H1 (cell line): ENCODE measurements around the gene ULK3. TPM values are rescaled to one million over a fixed set of nuclear protein-coding genes. Genes with fewer than 3 reads are reported as not detected.

Experiments
- CTCF ChIA-PET: fragments of 300-600 bp; sonication (Branson Sonifier 250); formaldehyde crosslinking; loops from one replicate; lab custom pipeline; 2021; ENCODE audit not compliant: partially characterized antibody; lab: Charles Lee
- POLR2A ChIA-PET: fragments of 300-600 bp; sonication (Branson Sonifier 250); formaldehyde crosslinking; loops from one replicate; lab custom pipeline; 2021; ENCODE audit warnings: inconsistent platforms; ENCODE audit not compliant: partially characterized antibody; lab: Charles Lee
- DNase-seq, 2 experiments: peaks; one replicate each; pipeline versions ENCODE4 v3.0.0 to v3.0.0-alpha.2; 2010 to 2022; ENCODE audit warnings: low spot score in 2 of 2, low read depth in 1 of 2, mixed read lengths in 1 of 2
- FAIRE-seq: peaks from 2 replicates; lab custom pipeline; 2011; peaks lifted over from hg19 to GRCh38; lab: Jason Lieb, UNC
- H2AFZ ChIP-seq: 2 replicates; pipeline ENCODE4 v1.8.1; 2012; ENCODE audit warnings: low read length, inconsistent platforms
- H2AK5ac ChIP-seq: 2 replicates; pipeline ENCODE4 v1.6.1; 2013; ENCODE audit warnings: low read depth, low read length
- H2BK120ac ChIP-seq: replicated peaks from 2 replicates; pipeline ENCODE3; 2013; ENCODE audit warnings: low read depth, low read length, inconsistent platforms
- H2BK12ac ChIP-seq: 2 replicates; pipeline ENCODE4 v1.6.1; 2013; ENCODE audit warnings: low read depth, low read length
- H2BK15ac ChIP-seq: 2 replicates; pipeline ENCODE4 v1.6.1; 2013; ENCODE audit warnings: low read length
- H2BK20ac ChIP-seq: 2 replicates; pipeline ENCODE4 v1.6.1; 2013; ENCODE audit warnings: low read length
- H2BK5ac ChIP-seq: 2 replicates; pipeline ENCODE4 v1.6.1; 2013; ENCODE audit warnings: low read depth, low read length
- H3K14ac ChIP-seq: 2 replicates; pipeline ENCODE4 v1.6.1; 2013; ENCODE audit warnings: inconsistent platforms; ENCODE audit not compliant: insufficient read length
- H3K18ac ChIP-seq: 2 replicates; pipeline ENCODE4 v1.6.1; 2013; ENCODE audit warnings: low read length; ENCODE audit errors: extremely low read depth
- H3K23ac ChIP-seq: 2 replicates; pipeline ENCODE4 v1.6.1; 2013; ENCODE audit warnings: inconsistent platforms; ENCODE audit not compliant: insufficient read length
- H3K23me2 ChIP-seq: 2 replicates; pipeline ENCODE4 v1.6.1; 2013; ENCODE audit warnings: low read depth, low read length
- H3K27ac ChIP-seq: 2 replicates; pipeline ENCODE4 v1.6.1; 2011; ENCODE audit warnings: low read depth, low read length, inconsistent platforms
- H3K27me3 ChIP-seq, 4 experiments: replicated peaks in 1 of 4; 1 replicate in 1 of 4; 2 replicates in 3 of 4; pipeline versions ENCODE4 v1.6.1 to v1.8.1; 2011 to 2013; ENCODE audit warnings: low read length in 3 of 4, mild to moderate bottlenecking in 3 of 4, inconsistent platforms in 2 of 4, mixed read lengths in 2 of 4, moderate library complexity in 1 of 4; ENCODE audit not compliant: control insufficient read depth in 3 of 4, insufficient read depth in 3 of 4; ENCODE audit errors: extremely low read depth in 1 of 4
- H3K36me3 ChIP-seq, 4 experiments: 2 replicates each; pipeline versions ENCODE4 v1.6.1 to v1.8.1; 2011 to 2013; ENCODE audit warnings: mild to moderate bottlenecking in 4 of 4, low read length in 3 of 4, moderate library complexity in 2 of 4, control low read depth in 1 of 4, inconsistent platforms in 1 of 4; ENCODE audit not compliant: insufficient read depth in 4 of 4, control insufficient read depth in 2 of 4
- H3K4ac ChIP-seq: replicated peaks from 2 replicates; pipeline ENCODE3; 2013; ENCODE audit warnings: low read length, low read depth, mixed read lengths, inconsistent platforms; ENCODE audit not compliant: insufficient read length
- H3K4me1 ChIP-seq, 4 experiments: replicated peaks in 1 of 4; 1 replicate in 1 of 4; 2 replicates in 3 of 4; pipeline versions ENCODE4 v1.6.1 to v1.8.1; 2011 to 2013; ENCODE audit warnings: low read length in 3 of 4, inconsistent platforms in 2 of 4, mixed read lengths in 1 of 4; ENCODE audit not compliant: insufficient read depth in 4 of 4, control insufficient read depth in 3 of 4
- H3K4me2 ChIP-seq, 2 experiments: 2 replicates each; pipeline versions ENCODE4 v1.6.1 to v1.8.1; 2011 to 2013; ENCODE audit warnings: low read depth in 2 of 2, low read length in 2 of 2, control low read depth in 1 of 2, inconsistent platforms in 1 of 2, mild to moderate bottlenecking in 1 of 2; ENCODE audit not compliant: insufficient read depth in 1 of 2
- H3K4me3 ChIP-seq, 4 experiments: fragments of 200-600, 300-600 bp in 1 of 4; sonication (generic), shearing (Covaris generic), sonication (Bioruptor Twin) in 1 of 4; 2 replicates each; pipeline versions ENCODE4 v1.5.1 to v1.8.1; 2011 to 2016; ENCODE audit warnings: low read length in 4 of 4, low read depth in 3 of 4, control low read depth in 2 of 4, inconsistent platforms in 2 of 4, mild to moderate bottlenecking in 2 of 4, mixed read lengths in 1 of 4, moderate library complexity in 1 of 4; ENCODE audit not compliant: insufficient read depth in 2 of 4; ENCODE audit errors: extremely low read depth in 1 of 4
- H3K56ac ChIP-seq: replicated peaks from 2 replicates; pipeline ENCODE3; 2013; ENCODE audit warnings: low read depth, mild to moderate bottlenecking, mixed read lengths, low read length, inconsistent platforms; ENCODE audit not compliant: insufficient read length
- H3K79me1 ChIP-seq: 2 replicates; pipeline ENCODE4 v1.6.1; 2013; ENCODE audit warnings: low read depth, low read length, control low read depth
- H3K79me2 ChIP-seq, 2 experiments: 2 replicates each; pipeline versions ENCODE4 v1.6.1 to v1.8.1; 2012 to 2013; ENCODE audit warnings: low read length in 2 of 2, mild to moderate bottlenecking in 2 of 2, inconsistent platforms in 1 of 2; ENCODE audit not compliant: insufficient read depth in 2 of 2, control insufficient read depth in 1 of 2
- H3K9ac ChIP-seq, 4 experiments: replicated peaks in 1 of 4; 1 replicate in 1 of 4; 2 replicates in 3 of 4; pipeline versions ENCODE4 v1.6.1 to v1.8.1; 2011 to 2013; ENCODE audit warnings: low read depth in 3 of 4, low read length in 3 of 4, control low read depth in 2 of 4, mild to moderate bottlenecking in 2 of 4, moderate library complexity in 2 of 4, inconsistent platforms in 1 of 4; ENCODE audit errors: extremely low read depth in 1 of 4
- H3K9me3 ChIP-seq, 2 experiments: 2 replicates each; pipeline versions ENCODE4 v1.6.1 to v1.8.1; 2012 to 2013; ENCODE audit warnings: mild to moderate bottlenecking in 2 of 2, moderate library complexity in 2 of 2, control low read depth in 1 of 2, inconsistent platforms in 1 of 2, low read depth in 1 of 2, low read length in 1 of 2, mixed read lengths in 1 of 2; ENCODE audit not compliant: insufficient read depth in 2 of 2
- H4K20me1 ChIP-seq, 2 experiments: replicated peaks in 1 of 2; 2 replicates each; pipeline versions ENCODE3 to v1.8.1; 2011 to 2013; ENCODE audit warnings: inconsistent platforms in 2 of 2, low read length in 2 of 2, mild to moderate bottlenecking in 1 of 2; ENCODE audit not compliant: insufficient read depth in 2 of 2, control insufficient read depth in 1 of 2
- H4K5ac ChIP-seq: 2 replicates; pipeline ENCODE4 v1.6.1; 2013; ENCODE audit warnings: low read length, low read depth, mixed read lengths, inconsistent platforms; ENCODE audit not compliant: insufficient read length
- H4K8ac ChIP-seq: 2 replicates; pipeline ENCODE4 v1.8.0; 2013; ENCODE audit warnings: mild to moderate bottlenecking, moderate library complexity, low read length, inconsistent platforms; ENCODE audit not compliant: insufficient read depth; ENCODE audit errors: extremely low read depth
- H4K91ac ChIP-seq: replicated peaks from 2 replicates; pipeline ENCODE3; 2013; ENCODE audit warnings: low read length, mixed read lengths, inconsistent platforms; ENCODE audit not compliant: insufficient read length
- CHD1 ChIP-seq: IDR thresholded peaks from 2 replicates; pipeline ENCODE4 v1.6.1; 2012; ENCODE audit warnings: low read depth, low read length, improper control_type of control experiment
- EZH2 ChIP-seq: fragments of 200-600 bp; sonication (generic); IDR thresholded peaks from 2 replicates; pipeline ENCODE4 v1.7.1; 2012; ENCODE audit warnings: low read depth, mild to moderate bottlenecking, moderate library complexity, low read length, inconsistent platforms; ENCODE audit not compliant: severe bottlenecking
- FOSL1 ChIP-seq: IDR thresholded peaks from 2 replicates; pipeline ENCODE4 v1.6.1; 2011; ENCODE audit warnings: mild to moderate bottlenecking, low read depth, low read length, moderate library complexity; ENCODE audit not compliant: insufficient read depth
- GTF2F1 ChIP-seq: IDR thresholded peaks from 2 replicates; pipeline ENCODE4 v1.6.1; 2012; ENCODE audit warnings: low read depth, low read length, improper control_type of control experiment, borderline replicate concordance
- HDAC6 ChIP-seq: IDR thresholded peaks from one replicate; pipeline ENCODE4 v1.7.1; 2012; ENCODE audit warnings: low read depth, mild to moderate bottlenecking, inconsistent platforms, low read length, moderate library complexity
- JUN ChIP-seq: IDR thresholded peaks from 2 replicates; pipeline ENCODE4 v1.6.1; 2011; ENCODE audit warnings: low read depth, mild to moderate bottlenecking, improper control_type of control experiment, low read length
- JUND ChIP-seq: IDR thresholded peaks from 2 replicates; pipeline ENCODE4 v1.6.1; 2011; ENCODE audit warnings: mild to moderate bottlenecking, improper control_type of control experiment, low read length
- RXRA ChIP-seq: IDR thresholded peaks from 2 replicates; pipeline ENCODE4 v1.6.1; 2011; ENCODE audit warnings: low read depth, mild to moderate bottlenecking, low read length, moderate library complexity; ENCODE audit not compliant: insufficient read depth
- SP1 ChIP-seq: IDR thresholded peaks from 2 replicates; pipeline ENCODE4 v1.6.1; 2011; ENCODE audit warnings: low read depth, low read length
- USF2 ChIP-seq: IDR thresholded peaks from 2 replicates; pipeline ENCODE4 v1.6.1; 2011; ENCODE audit warnings: low read length, improper control_type of control experiment
- WGBS, 2 experiments: shearing (Covaris generic) in 1 of 2; methylation state at CpG; one replicate each; pipeline versions ENCODE4 v1.1.6 to v1.1.7; 2013 to 2015; ENCODE audit warnings: low lambda C conversion rate in 2 of 2, mixed read lengths in 2 of 2, inconsistent platforms in 1 of 2, low coverage in 1 of 2, missing lambda C conversion rate in 1 of 2; ENCODE audit not compliant: insufficient replicate concordance in 2 of 2, insufficient coverage in 1 of 2, insufficient read length in 1 of 2; ENCODE audit errors: extremely low coverage in 1 of 2, missing lambda C conversion rate in 1 of 2; 5-methylcytosine and 5-hydroxymethylcytosine counted together
- polyA plus RNA-seq, 7 experiments: library from polyadenylated mRNA; depleted of rRNA in 3 of 7; stranded (reverse) in 5 of 7; unstranded in 2 of 7; fragments of >200 nt in 5 of 7; fragments of 200-250 nt in 2 of 7; gene quantifications; 1 replicate in 5 of 7; 2 replicates in 1 of 7; 4 replicates in 1 of 7; pipeline versions ENCODE4 v1.2.1 to v1.2.3, GENCODE V29; 2011 to 2013; ENCODE audit warnings: missing spikeins in 2 of 7, mixed read lengths in 2 of 7
- total RNA-seq: library from RNA; stranded (reverse); fragmentation: NEBNext Ultra II Directional; extraction: Animal tissue kit (Norgen Biotek cat#: 25700); gene quantifications from 2 replicates; pipeline ENCODE4 v1.2.1, GENCODE V29; 2021

ULK3 gene
- total and polyA plus RNA-seq, 2 of the 8 experiments (the other 6 are each of a cell fraction or from before 2014, with no cell fraction given), result 27.1 to 34.4 TPM

- Histone ChIP-seq H3K79me2 (no peaks in the 10 kb centered on the region), H3K4me3 (no peak overlapping the region), H3K4ac (no peak overlapping the region), H4K91ac (no peak overlapping the region), H2AFZ (no peak overlapping the region), H3K23me2 (0 out of 2 replicates have a peak, but pooled peaks cover 4% of the 10 kb centered on the region), H3K27me3 (peaks cover 4 to 47% (median 29%) of the 10 kb centered on the region in 4 experiments), H3K18ac (no peak overlapping the region), H3K27ac (no peak overlapping the region), H2BK5ac (no peak overlapping the region), H3K56ac (no peak overlapping the region), H2AK5ac (no peak overlapping the region), H2BK15ac (no peak overlapping the region), H2BK120ac (no peak overlapping the region), H3K4me1 (peaks cover 0 to 14% (median 5%) of the 10 kb centered on the region in 4 experiments; a peak in 4 of 7 replicates), H3K14ac (no peak overlapping the region), H4K8ac (no peak overlapping the region), H3K36me3 (no peaks in the 10 kb centered on the region), H2BK12ac (no peak overlapping the region), H3K9me3 (no peaks in the 10 kb centered on the region), H3K23ac (no peak overlapping the region), H2BK20ac (no peak overlapping the region), H3K79me1 (no peaks in the 10 kb centered on the region), H3K9ac (no peak overlapping the region), H4K20me1 (peaks cover 0 to 2% of the 10 kb centered on the region in 2 experiments), H3K4me2 (no peak overlapping the region), H4K5ac (no peak overlapping the region)
- no peak for FAIRE-seq
- POLR2A ChIA-PET, result no interaction called here
- no peak for DNase-seq
- no peak for TF ChIP-seq JUN
- TF ChIP-seq USF2, result no peak
- no peak for TF ChIP-seq JUND
- TF ChIP-seq GTF2F1, result no peak
- TF ChIP-seq CHD1, result no peak
- TF ChIP-seq SP1, result no peak
- no peak for TF ChIP-seq EZH2
- TF ChIP-seq RXRA, result no peak
- TF ChIP-seq HDAC6, result no peak
- TF ChIP-seq FOSL1, result no peak
- WGBS, 2 experiments, result 84% methylated on average over 7 of the region's 7 CpGs; no CpG with 5 or more reads in 1 of the 2 experiments
- CTCF ChIA-PET, result interaction anchor here (1.1 to 15.7 kb wide), 16 partner anchors 11 to 194 kb away, joined by 3 to 135 read pairs (median 8); partner anchors contain the start of genes CSK and LMAN1L
These were observed 18.0 kb downstream of the ULK3 start for GRCh38 chr15:74824976-74825375.
